GM19025 (cell line): Measurements from ENCODE around the gene TCN2.
A peak's percentile ranks its signal among the peaks of the same experiment; 100 is the strongest.
"Not testable (repeated sequence)": the region's sequence is repeated elsewhere in the genome, so short reads cannot be mapped to it uniquely, and the experiment has no call there.

ENCODE experiments used
- ATAC-seq: cut with Tn5 transposase; IDR thresholded peaks from one replicate; pipeline ENCODE4 v1.9.1; 2021; ENCODE audit warnings: mild to moderate bottlenecking, low read depth, moderate library complexity; ENCODE audit not compliant: unreplicated experiment

Gene TCN2

GRCh38 chr22:30607300-30607930 is 441 bp downstream of the TCN2 start:
- no peak for ATAC-seq

- ATAC-seq, result no peak
Observed at GRCh38 chr22:30607939-30608338, 965 bp downstream of the TCN2 start.

GRCh38 chr22:30609260-30610185 is 2.5 kb downstream of the TCN2 start:
- peak; percentile 46 for ATAC-seq

- ATAC-seq, result no peak
Observed at GRCh38 chr22:30610299-30610698, 3.3 kb downstream of the TCN2 start.

GRCh38 chr22:30611197-30611596 is 4.2 kb downstream of the TCN2 start:
- ATAC-seq, result no peak

- ATAC-seq, result no peak
Observed at GRCh38 chr22:30612789-30613188, 5.8 kb downstream of the TCN2 start.

- no peak for ATAC-seq
Observed at GRCh38 chr22:30614268-30614667, 7.3 kb downstream of the TCN2 start.

GRCh38 chr22:30614879-30615278 is 7.9 kb downstream of the TCN2 start:
- ATAC-seq, result no peak

GRCh38 chr22:30615543-30615954 is 8.6 kb downstream of the TCN2 start:
- ATAC-seq, result no peak

GRCh38 chr22:30617819-30618218 is 10.8 kb downstream of the TCN2 start:
- ATAC-seq, result no peak

GRCh38 chr22:30619909-30620308 is 12.9 kb downstream of the TCN2 start:
- not testable (repeated sequence) for ATAC-seq

GRCh38 chr22:30626413-30626812 is 19.4 kb downstream of the TCN2 start:
- ATAC-seq, result no peak

GRCh38 chr22:30627471-30627870 is 20.5 kb downstream of the TCN2 start:
- ATAC-seq, result no peak

GRCh38 chr22:30628491-30628890 is 21.5 kb downstream of the TCN2 start:
- ATAC-seq, result no peak

- not testable (repeated sequence) for ATAC-seq
Observed at GRCh38 chr22:30631469-30631868, 24.5 kb downstream of the TCN2 start.

GRCh38 chr22:30634471-30635233 is 27.7 kb downstream of the TCN2 start:
- ATAC-seq, result peak; percentile 46

- ATAC-seq, result peak; percentile 71
Observed at GRCh38 chr22:30635273-30636225, 28.6 kb downstream of the TCN2 start, which contains the start of gene SLC35E4. Gene SLC35E4 (plus strand): TSS chr22:30635781. CDS start chr22:30636451, 670 bp downstream.

GRCh38 chr22:30636226-30637077 is 29.5 kb downstream of the TCN2 start:
- ATAC-seq, result no peak

- ATAC-seq, result no peak
Observed at GRCh38 chr22:30637701-30638114, 30.7 kb downstream of the TCN2 start.
